ENCODE data around the gene OSGEP. TPM values are rescaled to one million over a fixed set of nuclear protein-coding genes. Genes with fewer than 3 reads are reported as not detected.

Gene OSGEP
- total RNA-seq, 4 donors from 2014 or later, result 26.7 to 146 (median 64.7) TPM

GRCh38 chr14:20413744-20414082, 40.9 kb downstream of the OSGEP start:
- TF ChIP-seq POLR2A (IDR thresholded peaks at IDR 0.05) (no peak), POLR2AphosphoS5 (IDR thresholded peaks at IDR 0.05) (no peak), CTCF (IDR thresholded peaks at IDR 0.05) (no peak), EP300 (IDR thresholded peaks at IDR 0.05; ENCODE audit: low read depth) (no peak)
- no peaks in the 10 kb centered on the region for H3K36me3 ChIP-seq
- peak; percentile 21 for DNase-seq
- in situ Hi-C loops (cut with MboI; ENCODE audit: low pct_ligation_motif_present in 1 of 4, low pct_unique_long_range_greater_than_20kb in 1 of 4, low sequenced_read_pairs in 3 of 4) (loop anchor here in 2 of 4 donors (10.0 to 25.0 kb wide), 2 partner anchors 51 to 199 kb away; partner anchors contain the start of genes PIP4P1 (in 1 of the 2) and PNP (in 1 of the 2)), intact Hi-C loops (cut with DNase I; ENCODE audit: low total_unique reads) (no loop called here)
- no peaks in the 10 kb centered on the region for H3K27me3 ChIP-seq
- H3K9me3 ChIP-seq, result no peaks in the 10 kb centered on the region
- peak overlapping the region; percentile 96 to 99 (median 98) for H3K27ac ChIP-seq
- H3K4me3 ChIP-seq, result peak overlapping the region; percentile 65 to 93 (median 78)
- H3K4me1 ChIP-seq, result peaks cover 4 to 55% (median 41%) of the 10 kb centered on the region in 4 donors
- 0 to 9% methylated on average over 3 to 9 of the region's 9 CpGs for WGBS, 2 donors (ENCODE audit: low coverage in 1 of 2)

DNA sequence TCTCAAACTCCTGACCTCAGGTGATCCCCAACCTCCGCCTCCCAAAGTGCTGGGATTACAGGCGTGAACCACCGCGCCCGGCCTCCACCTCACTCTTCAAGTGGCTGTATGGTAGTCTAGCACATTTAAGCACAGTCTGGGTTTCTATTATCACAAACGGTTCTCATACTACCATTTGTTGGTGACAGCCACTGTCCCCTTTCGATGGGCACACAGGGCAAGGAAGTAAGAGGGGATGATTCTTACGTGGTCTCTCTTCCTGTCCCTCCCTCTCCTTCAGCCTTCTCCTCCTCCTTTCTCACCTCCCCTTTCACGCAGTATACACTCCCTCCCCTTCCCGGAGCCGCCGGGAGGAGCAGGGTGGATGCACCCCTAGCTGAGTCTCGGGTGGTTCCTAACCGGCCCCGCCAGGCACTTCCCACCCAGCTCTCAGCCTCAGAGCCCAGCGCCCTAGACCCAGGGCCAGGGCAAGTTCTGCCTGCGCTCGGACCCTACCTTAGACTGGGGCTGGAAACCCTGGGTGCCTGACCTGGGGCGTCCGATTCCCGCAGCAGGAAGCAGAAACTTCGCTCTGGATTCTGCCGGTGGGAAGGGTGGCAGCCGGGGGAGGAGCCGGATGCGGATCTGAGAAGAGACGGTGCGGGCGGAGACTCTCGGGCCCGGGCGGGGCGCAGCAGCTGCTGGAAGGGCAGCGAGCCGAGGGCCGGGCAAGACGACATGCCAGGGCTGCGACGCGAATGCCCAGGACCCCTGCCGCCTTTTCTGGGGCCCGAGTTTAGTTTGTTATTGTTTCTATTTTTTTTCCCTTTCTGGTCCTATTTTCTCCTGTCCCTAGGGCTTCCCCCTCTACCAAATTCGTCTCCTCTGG, 41.5 kb downstream of the OSGEP start, which contains the start of gene TEP1:
Gene TEP1, minus strand, starts transcription at position 626 of the 868 bp plus-strand sequence. CDS start 5,062 bp downstream, outside the sequence.
- WGBS, 2 donors (ENCODE audit: low coverage in 1 of 2), result 0% methylated on average over 12 to 37 of the region's 43 CpGs
- H3K27ac ChIP-seq, result peak within 1 kb of the TSS; percentile 96 to 99 (median 98)
- peaks cover 4 to 52% (median 38%) of the 10 kb centered on the region in 4 donors for H3K4me1 ChIP-seq
- intact Hi-C loops (cut with DNase I; ENCODE audit: low total_unique reads) (no loop called here), in situ Hi-C loops (cut with MboI; ENCODE audit: low pct_ligation_motif_present in 1 of 4, low pct_unique_long_range_greater_than_20kb in 1 of 4, low sequenced_read_pairs in 3 of 4) (loop anchor here in 2 of 4 donors (10.0 to 25.0 kb wide), 2 partner anchors 52 to 199 kb away; partner anchors contain the start of genes PIP4P1 (in 1 of the 2) and PNP (in 1 of the 2))
- no peaks in the 10 kb centered on the region for H3K27me3 ChIP-seq
- no peaks in the 10 kb centered on the region for H3K9me3 ChIP-seq
- peaks cover 0 to 4% (median under 1%) of the 10 kb centered on the region in 4 donors for H3K36me3 ChIP-seq
- TF ChIP-seq POLR2AphosphoS5 (IDR thresholded peaks at IDR 0.05), result peak; percentile 81 to 94 (median 91)
- TF ChIP-seq POLR2A (IDR thresholded peaks at IDR 0.05), result peak; percentile 97
- peak in 1 of 5 experiments; percentile 30 for TF ChIP-seq CTCF (IDR thresholded peaks at IDR 0.05)
- no peak for TF ChIP-seq EP300 (IDR thresholded peaks at IDR 0.05; ENCODE audit: low read depth)
- peak; percentile 94 for DNase-seq
- peak within 1 kb of the TSS; percentile 65 to 93 (median 78) for H3K4me3 ChIP-seq

GRCh38 chr14:20412411-20412810, 42.2 kb downstream of the OSGEP start:
- peaks cover 0 to 7% (median 5%) of the 10 kb centered on the region in 4 donors for H3K36me3 ChIP-seq
- DNase-seq, result no peak
- in situ Hi-C loops (cut with MboI; ENCODE audit: low pct_ligation_motif_present in 1 of 4, low pct_unique_long_range_greater_than_20kb in 1 of 4, low sequenced_read_pairs in 3 of 4) (loop anchor here in 2 of 4 donors (10.0 to 25.0 kb wide), 2 partner anchors 52 to 200 kb away; partner anchors contain the start of genes PIP4P1 (in 1 of the 2) and PNP (in 1 of the 2)), intact Hi-C loops (cut with DNase I; ENCODE audit: low total_unique reads) (no loop called here)
- TF ChIP-seq EP300 (IDR thresholded peaks at IDR 0.05; ENCODE audit: low read depth) (no peak), POLR2AphosphoS5 (IDR thresholded peaks at IDR 0.05) (peak in 1 of 3 donors; percentile 5)
- H3K4me1 ChIP-seq, result peaks cover 4 to 47% (median 35%) of the 10 kb centered on the region in 4 donors
- no peaks in the 10 kb centered on the region for H3K9me3 ChIP-seq
- H3K27ac ChIP-seq, result peak overlapping the region; percentile 96 to 99 (median 98)
- WGBS, 2 donors (ENCODE audit: low coverage in 1 of 2), result 0% methylated on average over 5 to 7 of the region's 7 CpGs
- no peaks in the 10 kb centered on the region for H3K27me3 ChIP-seq
- H3K4me3 ChIP-seq, result peak overlapping the region; percentile 65 to 93 (median 78)

- H3K36me3 ChIP-seq, result peaks cover 1 to 31% (median 19%) of the 10 kb centered on the region in 4 donors
- DNase-seq, result no peak
- intact Hi-C loops (cut with DNase I; ENCODE audit: low total_unique reads), result no loop called here
- no peaks in the 10 kb centered on the region for H3K27me3 ChIP-seq
- WGBS, 2 donors (ENCODE audit: low coverage in 1 of 2), result 96 to 100% methylated on average over 1 to 2 of the region's 2 CpGs
- no peak overlapping the region for H3K27ac ChIP-seq
- H3K4me1 ChIP-seq, result peaks cover 4 to 20% (median 18%) of the 10 kb centered on the region in 4 donors
- in situ Hi-C loops (cut with MboI; ENCODE audit: low pct_ligation_motif_present in 1 of 4, low pct_unique_long_range_greater_than_20kb in 1 of 4, low sequenced_read_pairs in 3 of 4), result loop anchor here in 1 of 4 donors (25.0 kb wide), 1 partner anchor 203 kb away; no protein-coding TSS in a partner anchor
- no peak overlapping the region for H3K4me3 ChIP-seq
- TF ChIP-seq CTCF (IDR thresholded peaks at IDR 0.05), result no peak
- no peak for TF ChIP-seq POLR2A (IDR thresholded peaks at IDR 0.05)
- no peak for TF ChIP-seq POLR2AphosphoS5 (IDR thresholded peaks at IDR 0.05)
- TF ChIP-seq EP300 (IDR thresholded peaks at IDR 0.05; ENCODE audit: low read depth), result no peak
- no peaks in the 10 kb centered on the region for H3K9me3 ChIP-seq
These were observed 45.4 kb downstream of the OSGEP start for GRCh38 chr14:20409226-20409625.
